Measurements from ENCODE around the gene ITM2B. TPM values are rescaled to one million over a fixed set of nuclear protein-coding genes. Genes with fewer than 3 reads are reported as not detected.

Gene ITM2B
- total RNA-seq, 2 experiments from 2014 or later: 305 to 323 TPM

- Mint-ChIP-seq H3K4me3 (peak overlapping the region; percentile 94), H3K9me3 (no peaks in the 10 kb centered on the region), H3K4me1 (ENCODE audit: low read depth) (peaks cover 66% of the 10 kb centered on the region), H3K27ac (peak overlapping the region; percentile 97), H3K27me3 (no peaks in the 10 kb centered on the region), H3K36me3 (ENCODE audit: low read depth) (peaks cover 60% of the 10 kb centered on the region)
- Histone ChIP-seq H3K36me3 (ENCODE audit: insufficient read depth, low read length) (peaks cover 24% of the 10 kb centered on the region), H3K4me3 (ENCODE audit: low read length) (peak overlapping the region; percentile 93), H3K4me1 (ENCODE audit: insufficient read depth, low read length) (peaks cover 22% of the 10 kb centered on the region), H3K27ac (ENCODE audit: low read depth in 1 of 2, low read length in 2 of 2) (peak overlapping the region; percentile 90 to 95), H3K27me3 (ENCODE audit: control insufficient read depth in 1 of 2, insufficient read depth in 2 of 2, low read length in 2 of 2) (no peaks in the 10 kb centered on the region), H3K9me3 (ENCODE audit: control insufficient read depth in 1 of 2, insufficient read depth in 1 of 2, low read length in 2 of 2) (no peaks in the 10 kb centered on the region)
- no peak for TF ChIP-seq CTCF (IDR thresholded peaks at IDR 0.05)
- ATAC-seq (ENCODE audit: poor library complexity): peak; percentile 4
- intact Hi-C loops (cut with DNase I, micrococcal nuclease): loop anchor here (1.0 to 10.0 kb wide), 7 partner anchors 47 to 351 kb away; partner anchors contain the start of genes RB1 (in 2 of the 2) and MED4 (in 1 of the 2)
- POLR2A ChIA-PET: interaction anchor here (0.8 to 6.0 kb wide), 24 partner anchors 8 to 346 kb away, joined by 3 to 157 read pairs (median 10); partner anchors contain the start of genes MED4, RB1 and RCBTB2
- DNase-seq: no peak
- CTCF ChIA-PET: interaction anchor here (1.2 to 2.4 kb wide), 6 partner anchors 77 to 139 kb away, joined by 4 to 12 read pairs (median 9); partner anchors contain the start of gene MED4
Observed at GRCh38 chr13:48233889-48234488, 983 bp downstream of the ITM2B start.

GRCh38 chr13:48234566-48235340, 1.7 kb downstream of the ITM2B start:
- intact Hi-C loops (cut with DNase I, micrococcal nuclease): loop anchor here in 1 of 2 experiments (2.0 to 10.0 kb wide), 2 partner anchors 48 to 350 kb away; no protein-coding TSS in a partner anchor
- Mint-ChIP-seq H3K4me1 (ENCODE audit: low read depth) (peaks cover 66% of the 10 kb centered on the region), H3K36me3 (ENCODE audit: low read depth) (peaks cover 66% of the 10 kb centered on the region), H3K27ac (peak overlapping the region; percentile 97), H3K9me3 (no peaks in the 10 kb centered on the region), H3K4me3 (peak overlapping the region; percentile 94), H3K27me3 (no peaks in the 10 kb centered on the region)
- Histone ChIP-seq H3K27me3 (ENCODE audit: control insufficient read depth in 1 of 2, insufficient read depth in 2 of 2, low read length in 2 of 2) (no peaks in the 10 kb centered on the region), H3K27ac (ENCODE audit: low read depth in 1 of 2, low read length in 2 of 2) (peak overlapping the region; percentile 58 to 90), H3K36me3 (ENCODE audit: insufficient read depth, low read length) (peaks cover 31% of the 10 kb centered on the region), H3K4me3 (ENCODE audit: low read length) (peak overlapping the region; percentile 93), H3K4me1 (ENCODE audit: insufficient read depth, low read length) (peaks cover 30% of the 10 kb centered on the region), H3K9me3 (ENCODE audit: control insufficient read depth in 1 of 2, insufficient read depth in 1 of 2, low read length in 2 of 2) (no peaks in the 10 kb centered on the region)
- POLR2A ChIA-PET: interaction anchor here (0.7 to 6.0 kb wide), 22 partner anchors 14 to 345 kb away, joined by 3 to 41 read pairs (median 4); partner anchors contain the start of genes MED4, NUDT15, RB1 and RCBTB2
- CTCF ChIA-PET: interaction anchor here (1.2 to 1.7 kb wide), 3 partner anchors 108 to 197 kb away, joined by 4 to 11 read pairs (median 6); partner anchors contain the start of genes MED4 and NUDT15
- ATAC-seq (ENCODE audit: poor library complexity) (no peak), DNase-seq (peak in 3 of 14 experiments; percentile 34 to 40 (median 40))
- no peak for TF ChIP-seq CTCF (IDR thresholded peaks at IDR 0.05)

Data from CD4-positive, alpha-beta T cell (primary cell).